GM21619 (cell line): Measurements from ENCODE around the gene PHLDB2.
A peak's percentile ranks its signal among the peaks of the same experiment; 100 is the strongest.
"Not testable (repeated sequence)": the region's sequence is repeated elsewhere in the genome, so short reads cannot be mapped to it uniquely, and the experiment has no call there.

Source experiments
- ATAC-seq: cut with Tn5 transposase; IDR thresholded peaks from one replicate; pipeline ENCODE4 v1.9.1; 2021; ENCODE audit not compliant: unreplicated experiment

PHLDB2 gene

DNA sequence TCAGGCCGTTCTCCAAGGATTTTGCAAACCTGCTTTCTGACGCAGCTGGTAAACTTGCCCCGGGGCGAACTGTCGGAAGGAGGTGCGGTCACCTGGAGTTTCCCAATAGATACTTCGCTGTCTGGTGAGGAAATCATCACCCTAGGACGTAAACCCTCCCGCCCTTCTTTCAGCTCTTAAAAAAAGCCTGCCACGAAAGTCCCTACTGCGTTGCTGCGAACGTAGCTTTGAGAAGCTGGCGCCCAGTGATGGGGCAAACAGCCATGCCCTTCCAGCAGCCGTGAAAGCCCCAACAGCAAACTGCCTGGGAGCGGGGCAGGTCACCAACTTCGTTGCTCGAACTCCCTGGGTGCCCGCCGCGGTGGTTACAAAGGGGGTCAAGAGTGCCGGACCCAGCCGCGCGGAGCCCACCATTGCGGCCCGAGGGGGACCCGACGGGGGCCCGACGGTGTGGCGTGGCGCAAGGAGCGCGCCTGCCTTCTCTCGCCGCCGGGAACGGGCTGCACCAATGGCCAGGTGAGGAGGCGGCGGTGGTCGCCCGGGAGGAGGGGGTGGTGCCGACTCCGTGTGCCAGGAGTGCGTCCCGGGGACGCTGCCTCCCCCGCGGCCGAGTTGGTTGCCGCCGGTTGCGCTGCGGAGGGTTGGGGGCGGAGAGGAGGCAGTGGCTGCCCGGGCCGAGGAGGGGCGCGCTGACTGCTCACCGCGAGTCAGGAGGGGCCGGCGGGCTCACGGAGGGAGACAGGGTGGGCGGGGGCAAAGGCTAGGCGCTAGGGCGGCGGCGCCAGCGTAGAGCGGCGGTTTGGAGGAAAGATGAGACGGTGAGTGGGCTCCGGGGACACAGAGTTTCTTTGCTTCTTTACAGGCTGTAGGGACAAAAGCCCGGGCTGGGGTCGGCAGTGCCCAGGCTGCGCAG, at the start of gene PHLDB2:
Gene PHLDB2 (plus strand): TSS at position 205 of the 913 bp plus-strand sequence. CDS start 24,813 bp downstream, outside the sequence.
- ATAC-seq = no peak

DNA sequence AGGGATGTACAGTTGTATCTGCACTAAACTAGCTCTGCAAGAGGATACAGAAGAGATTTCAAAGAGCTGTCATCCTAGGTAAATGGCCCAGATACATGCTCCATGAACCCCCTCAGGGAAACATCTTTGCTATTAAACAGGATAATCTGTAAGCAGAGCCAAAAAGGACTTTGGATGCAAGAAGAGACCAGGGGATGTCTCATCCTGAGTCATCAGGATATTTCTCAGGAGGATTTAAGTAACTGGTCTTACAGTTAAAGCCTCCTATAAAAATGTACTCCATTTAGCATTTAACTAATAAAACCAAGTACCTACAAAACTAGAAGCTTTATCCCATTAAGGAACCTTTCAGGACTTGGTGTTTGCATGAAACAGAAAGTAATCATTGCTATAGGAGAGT, 48.2 kb upstream of the PHLDB2 start:
- no peak for ATAC-seq

DNA sequence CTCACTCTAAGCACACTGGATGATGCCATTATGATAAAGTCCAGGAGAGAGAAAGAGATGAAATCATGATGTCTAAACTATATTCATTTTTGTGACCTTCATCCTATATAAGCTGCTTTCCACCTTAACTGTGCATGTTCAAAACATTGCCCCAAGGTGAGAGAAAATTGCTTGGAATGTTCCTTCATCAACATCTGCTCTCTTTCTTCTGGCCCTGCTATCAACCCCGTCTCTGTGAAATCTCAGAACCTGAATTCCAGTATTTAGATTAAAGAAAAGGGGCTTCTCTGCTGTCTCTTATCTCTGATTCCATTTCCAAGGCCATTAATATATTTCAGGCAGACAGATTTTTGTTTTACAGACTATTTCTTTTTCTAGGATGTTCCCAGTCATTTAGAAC, 47.3 kb upstream of the PHLDB2 start:
- no peak for ATAC-seq

DNA sequence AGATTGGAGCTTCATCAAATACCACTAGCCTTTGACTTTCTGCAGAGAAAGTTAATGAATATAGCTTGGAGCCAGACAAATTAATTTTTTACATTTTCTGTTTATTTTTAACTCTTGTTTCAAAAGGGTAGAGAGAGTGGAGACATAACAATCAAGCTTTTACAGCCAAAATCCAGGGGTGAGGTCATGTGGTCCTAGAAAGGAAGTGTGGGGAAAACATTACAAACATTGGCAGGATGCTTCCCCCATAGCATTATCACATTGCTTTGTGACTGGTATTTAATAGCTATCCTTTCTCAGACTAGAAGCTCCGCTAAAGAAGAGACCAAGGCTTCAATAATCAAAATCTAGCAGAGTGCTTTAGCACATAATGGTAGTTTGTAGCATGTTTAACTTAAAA, 46.4 kb upstream of the PHLDB2 start:
- ATAC-seq = peak; percentile 62

DNA sequence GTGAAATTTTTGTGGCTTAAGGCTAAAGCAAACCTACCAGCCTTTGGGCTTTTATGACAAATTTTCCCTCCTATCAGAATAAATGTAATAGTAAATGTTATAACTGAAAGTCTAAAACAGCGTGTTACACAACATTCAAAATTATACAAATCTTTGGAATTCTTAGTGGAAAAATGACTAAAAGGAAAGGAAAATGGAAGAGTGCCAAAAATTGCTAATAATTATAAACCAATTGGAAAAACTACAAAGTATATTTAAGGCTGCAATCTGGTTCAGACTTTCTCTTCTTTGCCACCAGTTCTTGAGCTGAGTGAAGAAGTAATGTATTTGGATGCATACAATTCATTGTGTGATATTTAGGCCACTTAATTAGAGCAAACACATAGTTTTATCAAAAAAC, 45.6 kb upstream of the PHLDB2 start:
- ATAC-seq = no peak

DNA sequence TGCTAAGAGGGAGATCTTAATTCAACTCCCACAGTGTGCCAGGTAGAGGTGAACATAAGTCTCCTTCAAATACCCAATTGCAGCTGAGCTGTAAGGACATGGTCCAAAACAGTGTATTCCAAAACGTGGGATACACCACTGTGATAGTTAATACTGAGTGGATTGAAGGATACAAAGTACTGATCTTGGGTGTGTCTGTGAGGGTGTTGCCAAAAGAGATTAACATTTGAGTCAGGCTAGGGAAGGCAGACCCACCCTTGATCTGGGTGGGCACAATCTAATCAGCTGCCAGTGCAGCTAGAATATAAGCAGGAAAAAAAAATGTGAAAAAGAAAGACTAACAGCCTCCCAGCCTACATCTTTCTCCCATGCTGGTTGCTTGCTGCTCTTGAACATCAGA, 45.1 kb upstream of the PHLDB2 start:
- no peak for ATAC-seq

DNA sequence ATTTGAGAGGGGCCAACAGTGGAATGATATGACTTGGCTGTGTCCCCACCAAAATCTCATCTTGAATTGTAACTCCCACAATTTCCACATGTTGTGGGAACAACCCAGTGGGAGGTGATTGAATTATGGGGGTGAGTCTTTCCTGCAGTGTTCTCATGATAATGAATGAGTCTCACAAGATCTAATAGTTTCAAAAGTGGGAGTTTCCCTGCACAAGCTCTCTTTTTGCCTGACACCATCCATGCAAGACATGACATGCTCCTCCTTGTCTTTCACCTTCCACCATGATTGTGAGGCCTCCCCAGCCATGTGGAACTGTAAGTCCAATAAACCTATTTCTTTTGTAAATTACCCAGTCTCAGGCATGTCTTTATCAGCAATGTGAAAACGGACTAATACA, 42.3 kb upstream of the PHLDB2 start:
- not testable (repeated sequence) for ATAC-seq

DNA sequence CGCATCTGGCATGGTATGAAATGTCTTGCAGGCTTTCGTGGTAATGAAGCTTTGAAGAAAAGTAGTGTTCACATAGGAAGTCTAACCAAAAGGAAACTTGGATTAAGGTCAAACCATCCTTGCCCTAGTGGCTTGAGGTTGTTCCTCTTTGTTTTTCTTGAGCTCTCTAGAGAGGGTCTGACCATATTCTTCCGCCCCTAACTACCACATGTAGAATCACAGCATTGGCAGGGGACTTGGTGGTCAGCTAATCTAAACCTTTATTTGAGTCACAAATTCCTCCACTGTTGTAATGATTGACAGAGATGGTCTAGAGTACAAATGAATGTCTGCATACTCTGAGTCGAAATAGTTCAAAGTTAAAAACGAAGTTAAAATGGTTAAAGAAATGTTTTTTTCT, 39.1 kb upstream of the PHLDB2 start:
- no peak for ATAC-seq

DNA sequence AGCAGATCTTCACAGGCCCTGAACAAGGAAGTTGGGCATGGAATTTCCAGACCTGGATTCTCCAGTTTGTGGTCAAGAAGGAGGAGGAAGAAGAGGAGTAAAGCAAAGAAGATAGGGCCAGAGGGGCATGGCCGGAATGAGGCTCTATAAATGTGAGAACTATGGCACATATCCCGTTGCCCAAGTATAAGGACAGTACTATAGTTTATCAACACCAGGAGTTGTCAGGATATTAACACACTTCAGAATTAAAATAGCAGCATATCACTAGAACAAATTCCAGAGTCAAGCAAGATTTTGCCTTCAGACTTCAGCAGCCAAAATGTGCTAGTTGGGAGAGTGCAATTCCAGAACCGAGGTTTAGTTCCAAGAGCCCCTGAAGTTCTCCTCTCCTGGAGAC, 38.4 kb upstream of the PHLDB2 start:
- no peak for ATAC-seq

DNA sequence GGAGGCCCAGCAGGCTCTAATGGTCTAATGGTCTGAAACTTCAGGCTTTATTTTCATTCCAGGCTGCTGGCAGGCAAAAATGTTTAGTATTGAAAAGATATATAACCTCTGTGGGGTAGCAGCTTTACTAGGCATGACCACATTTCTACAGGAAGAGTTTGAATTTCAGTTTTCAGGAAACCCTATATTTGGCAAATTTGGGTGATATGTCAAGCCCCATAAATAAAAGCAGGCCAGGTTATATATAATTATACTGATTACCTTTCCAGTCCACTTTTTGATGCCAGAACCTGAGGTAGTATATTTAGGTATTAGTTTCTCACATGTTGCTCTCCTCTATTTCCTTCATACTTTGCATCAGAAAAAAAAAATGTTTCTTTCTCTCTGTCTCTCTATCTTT, 37.2 kb upstream of the PHLDB2 start:
- ATAC-seq = no peak

DNA sequence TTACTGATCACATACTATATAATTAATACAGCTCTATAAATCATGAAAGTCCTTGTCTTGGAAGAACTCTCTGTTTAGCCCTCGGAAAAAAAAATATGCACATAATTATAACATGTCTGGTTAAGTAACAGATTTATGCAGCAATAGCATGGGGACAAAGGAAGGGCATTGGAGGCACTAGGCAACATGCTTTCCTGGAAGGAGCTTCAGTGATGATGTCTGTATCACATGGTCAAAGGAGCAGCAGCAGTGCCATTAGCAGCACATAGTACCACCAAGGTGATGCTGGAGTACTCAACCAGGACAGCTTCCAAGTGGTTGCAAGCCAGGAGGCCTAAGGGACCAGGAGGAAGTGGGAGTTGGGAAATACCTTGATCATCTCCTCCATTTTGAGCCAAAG, 36.3 kb upstream of the PHLDB2 start:
- no peak for ATAC-seq

DNA sequence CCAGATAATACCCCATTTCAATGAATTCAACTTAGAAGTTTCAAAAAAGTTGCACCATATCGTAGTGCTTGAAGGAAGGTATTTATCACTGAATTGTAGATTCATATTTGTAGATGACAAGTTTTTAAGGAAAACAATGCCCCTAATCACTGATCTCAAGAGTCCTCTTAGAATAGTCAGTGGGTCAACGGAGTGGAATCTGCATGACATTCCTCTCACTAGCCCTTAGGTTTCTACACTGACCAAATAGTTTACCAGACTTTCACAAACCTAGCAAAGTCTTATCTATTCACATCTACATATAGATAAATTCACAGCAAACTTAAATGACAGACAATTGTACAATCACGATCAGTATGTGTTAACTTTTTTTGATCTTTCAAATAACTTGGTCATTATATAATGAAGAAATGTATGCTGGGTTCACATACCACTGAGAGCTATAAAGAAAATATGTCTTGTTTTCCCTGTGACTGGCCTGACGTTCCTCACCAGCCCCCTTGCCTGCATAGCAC, 35.7 kb upstream of the PHLDB2 start:
- no peak for ATAC-seq

DNA sequence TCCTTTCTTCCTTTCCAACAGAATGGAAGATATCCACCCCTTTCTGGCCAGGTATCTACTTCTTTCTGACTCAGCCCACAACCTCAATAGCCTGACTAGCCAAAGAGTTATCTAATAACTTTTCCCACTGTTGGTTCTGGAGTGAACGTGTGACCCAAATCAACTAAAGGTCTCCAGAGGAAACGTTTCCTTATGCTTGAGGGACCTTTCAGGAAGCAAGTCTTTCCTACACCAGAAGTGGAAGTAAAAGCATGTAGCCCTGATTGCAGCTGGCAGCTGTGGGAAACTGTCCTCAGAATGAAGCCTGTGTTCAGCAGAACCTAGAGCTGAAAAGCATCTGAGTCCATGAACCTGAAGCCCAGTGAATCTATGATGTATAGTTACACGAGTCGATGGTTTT, 34.7 kb upstream of the PHLDB2 start:
- ATAC-seq = no peak

DNA sequence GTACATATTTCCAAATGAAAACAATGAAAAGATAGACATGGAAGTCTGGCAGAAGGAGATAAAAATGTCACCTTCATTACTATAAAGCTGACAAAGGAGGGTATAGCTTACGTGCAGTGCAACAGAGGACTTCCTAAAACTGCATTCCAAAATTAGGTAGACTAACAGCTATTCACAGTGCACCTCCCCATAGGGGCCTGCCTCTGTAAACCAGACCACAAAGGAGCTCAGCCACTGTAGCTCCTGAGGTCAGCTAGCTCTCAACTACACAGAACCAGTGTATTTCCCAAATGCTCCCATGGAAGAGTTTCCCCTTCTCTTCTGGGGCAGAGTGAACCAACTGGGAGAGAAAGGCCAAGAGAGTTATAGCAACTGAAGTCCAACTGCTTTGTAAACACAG, 31.2 kb upstream of the PHLDB2 start:
- ATAC-seq = no peak

DNA sequence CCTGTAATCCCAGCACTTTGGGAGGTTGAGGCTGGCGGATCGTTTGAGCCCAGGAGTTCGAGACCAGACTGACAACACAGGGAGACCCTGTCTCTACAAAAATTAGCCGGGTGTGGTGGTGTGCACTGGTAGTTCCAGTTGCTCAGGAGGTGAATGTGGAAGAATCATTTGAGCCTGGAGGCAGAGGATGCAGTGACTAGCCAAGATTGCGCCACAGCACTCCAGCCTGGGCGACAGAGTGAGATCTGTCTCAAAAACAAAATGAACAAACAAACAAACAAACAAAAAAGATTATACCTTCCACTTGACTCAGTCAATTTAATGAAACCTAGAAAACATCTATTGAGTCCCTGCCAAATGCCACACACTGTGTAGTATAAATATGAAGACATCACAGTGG, 30.5 kb upstream of the PHLDB2 start:
- ATAC-seq = no peak

DNA sequence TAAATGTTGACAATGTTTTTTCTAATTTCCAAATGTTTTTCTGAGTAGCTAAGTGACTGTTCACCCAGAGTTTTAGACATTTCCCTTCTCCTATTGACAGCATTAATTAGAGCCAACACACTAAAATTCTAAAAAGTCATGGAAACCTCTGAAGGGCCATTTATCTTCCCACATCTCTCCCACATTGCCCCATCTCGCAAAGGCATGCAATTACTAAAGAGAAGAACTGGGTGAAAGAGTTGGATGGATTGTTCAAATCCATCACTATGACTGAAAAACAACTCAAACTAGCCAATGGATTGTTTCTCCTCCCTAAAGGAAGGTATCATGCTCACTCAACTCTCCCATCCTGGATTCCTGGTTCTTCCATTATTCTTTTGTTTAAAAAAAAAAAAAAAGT, 30.0 kb upstream of the PHLDB2 start:
- no peak for ATAC-seq

DNA sequence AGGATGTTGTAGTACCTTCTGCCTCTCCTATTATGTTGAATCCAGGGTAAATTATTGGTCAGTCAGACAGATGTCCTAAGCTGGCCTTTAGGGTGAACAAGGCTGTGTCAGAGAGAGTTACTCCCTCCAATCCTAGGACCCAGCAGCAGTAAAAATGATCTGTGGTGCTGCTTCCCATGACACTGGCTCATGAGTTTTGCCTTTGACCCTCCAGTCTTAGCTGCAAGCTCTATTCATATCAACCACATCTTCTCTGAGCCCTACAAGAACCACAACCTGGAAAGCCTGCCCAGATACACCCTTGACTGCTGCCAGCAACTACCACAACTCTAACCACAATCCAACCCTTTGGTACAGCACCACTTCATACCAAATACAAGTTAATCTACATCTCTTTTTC, 27.2 kb upstream of the PHLDB2 start:
- ATAC-seq = no peak

DNA sequence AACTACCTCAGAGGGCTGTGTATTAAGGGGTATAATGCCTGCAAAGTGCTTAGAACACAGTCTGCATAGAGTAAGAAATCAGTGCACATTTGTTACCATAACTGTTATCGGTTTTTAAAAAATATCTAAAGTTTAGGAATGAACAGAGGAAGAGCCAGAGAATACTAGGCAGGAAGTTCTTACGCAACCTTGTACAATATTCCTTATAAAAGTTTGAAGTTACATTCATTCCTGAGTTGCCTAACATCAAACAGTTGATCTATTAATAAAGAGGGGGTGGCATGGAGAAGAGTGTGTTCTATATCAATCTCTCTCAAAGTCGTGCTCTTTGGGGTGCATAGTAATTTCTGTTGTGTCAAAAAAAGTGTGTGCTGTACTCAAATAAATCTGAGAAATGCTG, 22.0 kb upstream of the PHLDB2 start:
- no peak for ATAC-seq

DNA sequence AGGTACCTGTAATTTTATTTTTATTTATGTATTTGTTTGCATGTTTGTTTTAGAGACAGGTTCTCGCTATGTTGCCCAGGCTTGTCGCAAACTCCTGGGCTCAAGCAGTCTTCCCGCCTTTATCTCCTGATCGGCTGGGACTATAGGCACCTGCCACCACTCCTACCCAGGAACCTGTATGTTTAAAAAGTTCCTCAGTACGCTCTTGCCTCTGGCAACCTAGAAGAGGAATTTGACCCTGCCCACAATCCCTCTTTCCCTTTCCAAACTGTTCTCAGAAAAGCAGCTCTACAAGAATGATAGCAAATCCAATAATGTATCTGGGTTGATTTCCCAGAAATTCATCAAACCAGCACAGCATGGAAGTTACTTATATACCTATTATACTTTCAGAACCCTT, 20.9 kb upstream of the PHLDB2 start:
- no peak for ATAC-seq

DNA sequence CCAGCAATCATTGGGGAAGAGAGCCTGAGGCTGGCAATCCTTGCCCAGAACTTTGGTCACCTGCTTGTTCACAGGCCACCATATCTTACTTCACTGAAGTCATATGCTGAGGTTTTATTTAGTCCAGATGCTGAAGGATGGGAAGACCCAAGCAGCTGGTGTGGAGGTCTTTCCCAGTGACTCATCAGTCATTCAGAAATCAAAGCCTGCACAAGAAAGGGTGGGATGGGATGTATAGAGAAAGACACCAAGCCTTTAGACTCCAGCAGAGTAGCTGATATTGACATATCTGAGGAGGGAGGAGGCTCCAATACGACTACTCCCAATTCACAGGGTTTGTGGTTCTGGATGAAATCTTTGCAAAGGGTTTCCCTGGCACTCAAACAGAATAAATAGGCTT, 13.0 kb upstream of the PHLDB2 start:
- no peak for ATAC-seq

DNA sequence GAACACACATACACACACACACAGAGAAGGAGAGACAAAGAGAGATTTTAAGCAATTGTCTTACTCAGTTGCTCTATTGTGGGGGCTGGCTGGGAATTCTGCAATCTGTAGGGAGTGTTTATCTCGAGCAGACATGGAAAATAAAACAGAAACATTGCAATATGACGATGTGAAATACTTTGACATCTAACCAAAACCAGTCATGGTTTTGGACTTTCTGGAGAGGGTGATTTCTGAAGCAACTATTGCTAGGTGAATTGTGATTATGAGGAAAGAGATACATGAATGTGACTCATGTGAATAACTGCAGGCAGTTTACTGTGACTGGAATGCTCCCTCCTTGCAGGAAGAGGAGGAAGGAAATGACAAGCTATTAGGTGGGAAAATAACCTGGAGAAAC, 12.3 kb upstream of the PHLDB2 start:
- no peak for ATAC-seq

DNA sequence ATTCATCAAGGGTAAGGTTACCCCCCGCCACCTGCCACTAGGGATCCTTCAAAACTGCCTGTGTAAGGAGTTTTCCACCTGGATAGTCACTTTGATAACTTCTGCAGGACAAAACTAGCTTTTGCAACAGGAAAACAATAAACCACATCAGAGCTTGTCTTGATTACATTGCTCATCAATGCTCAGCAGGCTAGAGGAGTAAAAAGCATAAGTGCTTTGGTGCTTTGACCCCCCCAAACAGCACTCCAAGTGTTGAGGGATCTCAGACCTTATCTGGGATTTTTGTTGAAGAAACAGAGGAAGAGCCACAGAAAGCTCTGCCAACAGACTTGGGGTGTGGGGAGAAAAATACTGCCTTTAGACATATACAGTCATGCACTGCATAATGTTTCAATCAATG, 10.8 kb upstream of the PHLDB2 start:
- ATAC-seq = no peak

DNA sequence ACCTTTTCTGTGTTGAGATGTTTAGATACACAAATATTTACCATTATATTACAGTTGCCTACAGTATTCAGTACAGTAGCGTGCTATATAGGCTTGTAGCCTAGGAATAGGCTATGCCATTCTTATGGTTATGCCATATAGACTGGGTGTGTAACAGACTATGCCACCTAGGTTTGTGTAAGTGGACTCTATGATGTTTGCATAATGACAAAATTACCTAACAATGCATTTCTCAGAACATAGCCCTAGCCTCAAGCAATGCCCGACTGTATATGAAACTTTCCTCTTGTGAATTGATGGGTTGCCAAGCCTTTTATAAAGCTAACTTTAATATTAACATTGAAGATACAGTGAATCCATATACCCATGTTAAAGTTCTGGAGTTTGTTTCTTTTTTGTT, 10.3 kb upstream of the PHLDB2 start:
- ATAC-seq = no peak
